ENCODE data around the gene DCAF6.

The DCAF6 gene

GRCh38 chr1:167997037-167997575, 60.6 kb downstream of the DCAF6 start:
- Histone ChIP-seq H3K56ac (ENCODE audit: low read length) (no peak overlapping the region), H3K4me2 (ENCODE audit: low read length) (no peak overlapping the region), H3K27ac (ENCODE audit: low read depth, low read length) (no peak overlapping the region), H3K23ac (ENCODE audit: low read length) (no peak overlapping the region), H3K18ac (ENCODE audit: low read length) (no peak overlapping the region), H2AK5ac (ENCODE audit: low read length) (no peak overlapping the region), H2BK120ac (ENCODE audit: low read depth, low read length) (no peak overlapping the region), H3K79me1 (ENCODE audit: low read length) (no peaks in the 10 kb centered on the region), H4K5ac (ENCODE audit: low read length) (no peak overlapping the region), H3K27me3 (ENCODE audit: insufficient read depth, low read length, poor library complexity) (no peaks in the 10 kb centered on the region), H3K4me3 (ENCODE audit: low read length) (no peak overlapping the region), H3K79me2 (ENCODE audit: control insufficient read depth, insufficient read depth, low read length) (no peaks in the 10 kb centered on the region), H3K4ac (ENCODE audit: low read depth, low read length) (no peak overlapping the region), H2BK15ac (replicated peaks; ENCODE audit: low read depth) (no peak overlapping the region), H2BK5ac (ENCODE audit: low read length) (no peak overlapping the region), H3K36me3 (ENCODE audit: control insufficient read depth, insufficient read depth, low read length) (no peaks in the 10 kb centered on the region), H4K8ac (ENCODE audit: low read depth, low read length) (no peak overlapping the region), H3K9ac (ENCODE audit: low read length) (no peak overlapping the region), H3K4me1 (ENCODE audit: control insufficient read depth, low read depth, low read length) (peaks cover 2% of the 10 kb centered on the region)
- no peak for DNase-seq
- WGBS (ENCODE audit: extremely low coverage, insufficient coverage, low lambda C conversion rate): no CpG with 5 or more reads among the region's 3 CpGs

- no peak overlapping the region for H2BK120ac ChIP-seq (ENCODE audit: low read depth, low read length)
- WGBS (ENCODE audit: extremely low coverage, insufficient coverage, low lambda C conversion rate): no CpG with 5 or more reads among the region's 3 CpGs
- no peak overlapping the region for H3K9ac ChIP-seq (ENCODE audit: low read length)
- H3K23ac ChIP-seq (ENCODE audit: low read length): no peak overlapping the region
- no peak overlapping the region for H2BK15ac ChIP-seq (replicated peaks; ENCODE audit: low read depth)
- no peak overlapping the region for H3K56ac ChIP-seq (ENCODE audit: low read length)
- no peak overlapping the region for H3K27ac ChIP-seq (ENCODE audit: low read depth, low read length)
- no peak overlapping the region for H3K4me2 ChIP-seq (ENCODE audit: low read length)
- no peak overlapping the region for H2BK5ac ChIP-seq (ENCODE audit: low read length)
- no peak overlapping the region for H3K4me3 ChIP-seq (ENCODE audit: low read length)
- no peak overlapping the region for H3K18ac ChIP-seq (ENCODE audit: low read length)
- no peak overlapping the region for H4K5ac ChIP-seq (ENCODE audit: low read length)
- H3K4me1 ChIP-seq (ENCODE audit: control insufficient read depth, low read depth, low read length): peaks cover 2% of the 10 kb centered on the region
- H2AK5ac ChIP-seq (ENCODE audit: low read length): no peak overlapping the region
- no peak for DNase-seq
- H3K36me3 ChIP-seq (ENCODE audit: control insufficient read depth, insufficient read depth, low read length): no peaks in the 10 kb centered on the region
- no peaks in the 10 kb centered on the region for H3K79me1 ChIP-seq (ENCODE audit: low read length)
- no peak overlapping the region for H4K8ac ChIP-seq (ENCODE audit: low read depth, low read length)
- no peaks in the 10 kb centered on the region for H3K27me3 ChIP-seq (ENCODE audit: insufficient read depth, low read length, poor library complexity)
- no peak overlapping the region for H3K4ac ChIP-seq (ENCODE audit: low read depth, low read length)
- H3K79me2 ChIP-seq (ENCODE audit: control insufficient read depth, insufficient read depth, low read length): no peaks in the 10 kb centered on the region
These were observed 63.4 kb downstream of the DCAF6 start for GRCh38 chr1:167999877-168000276.

GRCh38 chr1:168000656-168001055, 64.2 kb downstream of the DCAF6 start:
- DNase-seq: no peak
- Histone ChIP-seq H3K9ac (ENCODE audit: low read length) (no peak overlapping the region), H3K18ac (ENCODE audit: low read length) (no peak overlapping the region), H3K79me2 (ENCODE audit: control insufficient read depth, insufficient read depth, low read length) (no peaks in the 10 kb centered on the region), H3K56ac (ENCODE audit: low read length) (no peak overlapping the region), H4K5ac (ENCODE audit: low read length) (no peak overlapping the region), H2BK5ac (ENCODE audit: low read length) (no peak overlapping the region), H3K4ac (ENCODE audit: low read depth, low read length) (no peak overlapping the region), H3K27ac (ENCODE audit: low read depth, low read length) (no peak overlapping the region), H3K4me1 (ENCODE audit: control insufficient read depth, low read depth, low read length) (peaks cover 2% of the 10 kb centered on the region), H3K79me1 (ENCODE audit: low read length) (no peaks in the 10 kb centered on the region), H4K8ac (ENCODE audit: low read depth, low read length) (no peak overlapping the region), H2BK120ac (ENCODE audit: low read depth, low read length) (no peak overlapping the region), H2AK5ac (ENCODE audit: low read length) (no peak overlapping the region), H3K4me2 (ENCODE audit: low read length) (no peak overlapping the region), H2BK15ac (replicated peaks; ENCODE audit: low read depth) (no peak overlapping the region), H3K23ac (ENCODE audit: low read length) (no peak overlapping the region), H3K27me3 (ENCODE audit: insufficient read depth, low read length, poor library complexity) (no peaks in the 10 kb centered on the region), H3K4me3 (ENCODE audit: low read length) (no peak overlapping the region), H3K36me3 (ENCODE audit: control insufficient read depth, insufficient read depth, low read length) (no peaks in the 10 kb centered on the region)
- no CpG with 5 or more reads among the region's 3 CpGs for WGBS (ENCODE audit: extremely low coverage, insufficient coverage, low lambda C conversion rate)

GRCh38 chr1:168001213-168001612, 64.7 kb downstream of the DCAF6 start:
- Histone ChIP-seq H3K4me1 (ENCODE audit: control insufficient read depth, low read depth, low read length) (peaks cover 2% of the 10 kb centered on the region), H3K27me3 (ENCODE audit: insufficient read depth, low read length, poor library complexity) (no peaks in the 10 kb centered on the region), H4K5ac (ENCODE audit: low read length) (no peak overlapping the region), H3K4me2 (ENCODE audit: low read length) (no peak overlapping the region), H3K23ac (ENCODE audit: low read length) (no peak overlapping the region), H3K79me2 (ENCODE audit: control insufficient read depth, insufficient read depth, low read length) (no peaks in the 10 kb centered on the region), H3K27ac (ENCODE audit: low read depth, low read length) (no peak overlapping the region), H3K18ac (ENCODE audit: low read length) (no peak overlapping the region), H2BK15ac (replicated peaks; ENCODE audit: low read depth) (no peak overlapping the region), H3K56ac (ENCODE audit: low read length) (no peak overlapping the region), H3K79me1 (ENCODE audit: low read length) (no peaks in the 10 kb centered on the region), H3K4ac (ENCODE audit: low read depth, low read length) (no peak overlapping the region), H4K8ac (ENCODE audit: low read depth, low read length) (no peak overlapping the region), H2BK5ac (ENCODE audit: low read length) (no peak overlapping the region), H3K4me3 (ENCODE audit: low read length) (no peak overlapping the region), H3K9ac (ENCODE audit: low read length) (no peak overlapping the region), H3K36me3 (ENCODE audit: control insufficient read depth, insufficient read depth, low read length) (no peaks in the 10 kb centered on the region), H2AK5ac (ENCODE audit: low read length) (no peak overlapping the region), H2BK120ac (ENCODE audit: low read depth, low read length) (no peak overlapping the region)
- WGBS (ENCODE audit: extremely low coverage, insufficient coverage, low lambda C conversion rate): no CpG with 5 or more reads among the region's 1 CpG
- DNase-seq: no peak

GRCh38 chr1:168004531-168004930, 68.0 kb downstream of the DCAF6 start:
- Histone ChIP-seq H3K27ac (ENCODE audit: low read depth, low read length) (no peak overlapping the region), H2BK120ac (ENCODE audit: low read depth, low read length) (no peak overlapping the region), H3K4me3 (ENCODE audit: low read length) (no peak overlapping the region), H3K4me2 (ENCODE audit: low read length) (no peak overlapping the region), H3K79me1 (ENCODE audit: low read length) (no peaks in the 10 kb centered on the region), H3K4me1 (ENCODE audit: control insufficient read depth, low read depth, low read length) (no peaks in the 10 kb centered on the region), H4K8ac (ENCODE audit: low read depth, low read length) (no peak overlapping the region), H3K9ac (ENCODE audit: low read length) (no peak overlapping the region), H3K36me3 (ENCODE audit: control insufficient read depth, insufficient read depth, low read length) (no peaks in the 10 kb centered on the region), H3K56ac (ENCODE audit: low read length) (no peak overlapping the region), H3K4ac (ENCODE audit: low read depth, low read length) (no peak overlapping the region), H2BK5ac (ENCODE audit: low read length) (no peak overlapping the region), H3K18ac (ENCODE audit: low read length) (no peak overlapping the region), H3K79me2 (ENCODE audit: control insufficient read depth, insufficient read depth, low read length) (no peaks in the 10 kb centered on the region), H2AK5ac (ENCODE audit: low read length) (no peak overlapping the region), H3K23ac (ENCODE audit: low read length) (no peak overlapping the region), H4K5ac (ENCODE audit: low read length) (no peak overlapping the region), H3K27me3 (ENCODE audit: insufficient read depth, low read length, poor library complexity) (no peaks in the 10 kb centered on the region), H2BK15ac (replicated peaks; ENCODE audit: low read depth) (no peak overlapping the region)
- WGBS (ENCODE audit: extremely low coverage, insufficient coverage, low lambda C conversion rate): no CpG with 5 or more reads among the region's 2 CpGs
- no peak for DNase-seq

- Histone ChIP-seq H2BK15ac (replicated peaks; ENCODE audit: low read depth) (no peak overlapping the region), H2BK5ac (ENCODE audit: low read length) (no peak overlapping the region), H3K27me3 (ENCODE audit: insufficient read depth, low read length, poor library complexity) (no peaks in the 10 kb centered on the region), H2AK5ac (ENCODE audit: low read length) (no peak overlapping the region), H3K36me3 (ENCODE audit: control insufficient read depth, insufficient read depth, low read length) (no peaks in the 10 kb centered on the region), H3K4me1 (ENCODE audit: control insufficient read depth, low read depth, low read length) (no peaks in the 10 kb centered on the region), H3K18ac (ENCODE audit: low read length) (no peak overlapping the region), H3K4me2 (ENCODE audit: low read length) (no peak overlapping the region), H2BK120ac (ENCODE audit: low read depth, low read length) (no peak overlapping the region), H3K9ac (ENCODE audit: low read length) (no peak overlapping the region), H3K79me2 (ENCODE audit: control insufficient read depth, insufficient read depth, low read length) (no peaks in the 10 kb centered on the region), H3K23ac (ENCODE audit: low read length) (no peak overlapping the region), H4K8ac (ENCODE audit: low read depth, low read length) (no peak overlapping the region), H4K5ac (ENCODE audit: low read length) (no peak overlapping the region), H3K79me1 (ENCODE audit: low read length) (no peaks in the 10 kb centered on the region), H3K27ac (ENCODE audit: low read depth, low read length) (no peak overlapping the region), H3K4ac (ENCODE audit: low read depth, low read length) (no peak overlapping the region), H3K4me3 (ENCODE audit: low read length) (no peak overlapping the region), H3K56ac (ENCODE audit: low read length) (no peak overlapping the region)
- DNase-seq: no peak
These were observed 69.0 kb downstream of the DCAF6 start for GRCh38 chr1:168005529-168005928.

Data from mesendoderm (in vitro differentiated cells).